Ureter (tissue), 1 donor: ENCODE measurements around the gene BTBD19. TPM values are rescaled to one million over a fixed set of nuclear protein-coding genes. Genes with fewer than 3 reads are reported as not detected.
A peak's percentile ranks its signal among the peaks of the same experiment; 100 is the strongest.
"Not testable (repeated sequence)": the region's sequence is repeated elsewhere in the genome, so short reads cannot be mapped to it uniquely, and the experiment has no call there.

Experiments
- DNase-seq: peaks from one replicate; pipeline ENCODE4 v3.0.0-alpha.2; 2020; ENCODE audit warnings: low spot score
- total RNA-seq: library from RNA; stranded (reverse); gene quantifications from one replicate; pipeline ENCODE4 v1.2.4, GENCODE V29; 2023
- donor health status: DM: yes; HTN: yes; CAD: no.

BTBD19 gene
- total RNA-seq, 1 donor from 2014 or later, result 8.7 TPM

- DNase-seq, result no peak
Observed at GRCh38 chr1:44828003-44828651, 19.8 kb downstream of the BTBD19 start.

DNA sequence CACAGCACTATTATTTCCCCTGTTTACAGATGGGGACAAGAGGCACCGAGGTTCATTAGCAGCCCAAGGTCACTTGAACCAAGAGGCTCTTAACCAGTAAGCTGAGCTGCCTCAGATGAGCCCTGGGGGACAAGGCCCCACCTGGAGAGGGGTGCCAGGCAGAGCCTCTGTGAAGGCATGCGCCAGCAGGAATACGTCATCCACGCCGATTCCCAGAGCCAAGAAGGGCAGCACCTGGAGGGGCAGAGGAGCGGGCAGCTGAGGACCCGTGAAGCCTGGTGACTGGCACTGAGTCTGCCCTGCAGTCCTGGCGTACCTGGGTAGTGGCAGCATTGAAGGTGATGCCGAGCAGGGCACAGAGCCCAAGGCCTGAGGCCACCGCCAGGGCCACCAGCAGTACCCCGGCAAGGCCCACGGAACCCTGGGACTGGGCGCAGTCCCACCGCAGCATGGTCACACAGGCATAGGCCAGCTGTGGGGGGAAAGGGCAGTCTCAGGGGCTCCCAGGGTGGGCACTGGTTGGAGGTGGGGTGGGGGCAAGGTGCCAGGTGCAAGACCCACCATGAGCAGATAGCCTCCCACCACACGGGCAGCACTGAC is 20.6 kb downstream of the BTBD19 start:
- no peak for DNase-seq

DNA sequence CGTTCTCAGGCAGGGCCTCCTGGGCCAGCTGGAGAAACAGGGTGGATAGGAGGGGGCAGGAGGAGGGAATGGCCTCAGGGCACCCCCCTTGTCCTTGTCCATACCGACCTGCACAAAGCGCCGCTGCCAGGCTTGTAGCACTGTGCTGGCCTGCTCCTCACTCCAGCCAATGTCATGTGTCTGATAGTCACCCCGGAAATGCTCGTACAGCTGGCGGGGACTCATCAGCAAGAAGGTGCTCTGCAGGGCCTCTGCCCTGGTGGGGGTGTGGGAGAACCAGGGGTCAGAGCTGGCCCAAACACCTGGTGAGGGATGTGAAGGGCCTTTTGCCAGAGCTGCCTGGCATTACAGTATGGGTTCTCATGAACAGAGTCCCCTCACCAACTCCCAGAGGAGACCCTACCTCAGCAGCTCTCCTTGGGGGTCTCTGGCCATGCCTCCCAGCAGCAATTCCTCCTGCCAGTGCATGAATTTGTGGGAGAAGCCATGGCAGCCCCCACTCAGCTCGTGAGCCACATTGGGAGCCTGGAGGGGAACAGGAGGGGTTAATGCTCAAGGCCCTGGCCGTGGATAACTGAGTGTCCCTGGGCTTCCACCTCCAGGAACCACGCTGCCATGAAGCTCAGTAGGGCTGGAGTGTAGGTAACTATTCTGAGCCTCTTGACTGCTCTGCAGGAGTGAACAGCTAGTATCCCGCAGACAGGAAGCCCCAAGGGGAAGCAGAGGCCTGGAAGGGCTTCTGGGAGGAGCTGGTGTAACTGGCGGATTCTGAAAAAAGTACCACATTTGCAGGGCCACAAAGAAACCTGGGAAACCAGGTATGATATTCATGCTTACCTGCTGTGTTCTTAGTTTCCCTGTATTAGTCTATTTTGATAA is 21.4 kb downstream of the BTBD19 start:
- no peak for DNase-seq

- DNase-seq, result no peak
Observed at GRCh38 chr1:44830900-44831304, 22.6 kb downstream of the BTBD19 start.

- no peak for DNase-seq
Observed at GRCh38 chr1:44831516-44831915, 23.2 kb downstream of the BTBD19 start.

- DNase-seq, result no peak
Observed at GRCh38 chr1:44832056-44832705, 23.9 kb downstream of the BTBD19 start.

- DNase-seq, result no peak
Observed at GRCh38 chr1:44834328-44834727, 26.0 kb downstream of the BTBD19 start.

DNA sequence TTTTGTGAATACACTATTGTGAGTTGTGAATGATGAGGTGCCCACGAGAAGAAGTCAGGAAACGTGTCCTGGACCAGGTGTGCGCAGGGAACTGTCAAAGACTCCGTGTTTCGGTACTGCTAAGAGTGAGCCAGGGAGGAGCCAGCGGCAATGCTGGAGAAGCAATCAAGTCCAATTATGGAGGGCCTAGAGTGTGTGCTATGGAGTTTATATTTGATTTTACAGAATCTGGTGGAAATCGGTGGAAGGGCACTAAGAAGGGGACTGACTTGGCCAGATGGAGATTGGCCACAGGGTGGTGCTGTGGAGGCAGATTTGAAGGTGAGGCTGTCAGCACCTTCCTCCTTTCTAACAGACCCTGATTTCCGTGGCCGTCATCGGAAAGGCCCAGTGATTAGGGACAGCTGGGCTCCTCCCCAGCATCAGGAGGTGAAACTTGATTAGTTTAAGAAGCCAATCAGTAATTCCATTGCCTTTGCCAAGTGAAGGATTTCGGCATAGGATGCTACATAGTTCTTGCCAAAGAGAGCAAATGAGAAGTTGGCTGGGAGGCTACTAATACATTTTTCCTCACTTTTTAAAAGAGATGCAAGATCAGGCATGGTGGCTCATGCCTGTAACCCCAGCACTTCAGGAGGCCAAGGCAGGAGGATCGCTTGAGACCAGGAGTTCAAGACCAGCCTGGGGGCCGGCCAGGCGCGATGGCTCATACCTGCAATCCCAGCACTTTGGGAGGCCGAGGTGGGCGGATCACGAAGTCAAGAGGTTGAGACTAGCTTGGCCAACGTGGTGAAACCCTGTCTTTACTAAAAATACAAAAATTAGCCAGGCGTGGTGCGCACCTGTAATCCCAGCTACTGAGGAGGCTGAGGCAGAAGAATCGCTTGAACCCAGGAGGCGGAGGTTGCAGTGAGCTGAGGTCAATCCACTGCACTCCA is 27.7 kb downstream of the BTBD19 start:
- DNase-seq, result peak; percentile 88

DNA sequence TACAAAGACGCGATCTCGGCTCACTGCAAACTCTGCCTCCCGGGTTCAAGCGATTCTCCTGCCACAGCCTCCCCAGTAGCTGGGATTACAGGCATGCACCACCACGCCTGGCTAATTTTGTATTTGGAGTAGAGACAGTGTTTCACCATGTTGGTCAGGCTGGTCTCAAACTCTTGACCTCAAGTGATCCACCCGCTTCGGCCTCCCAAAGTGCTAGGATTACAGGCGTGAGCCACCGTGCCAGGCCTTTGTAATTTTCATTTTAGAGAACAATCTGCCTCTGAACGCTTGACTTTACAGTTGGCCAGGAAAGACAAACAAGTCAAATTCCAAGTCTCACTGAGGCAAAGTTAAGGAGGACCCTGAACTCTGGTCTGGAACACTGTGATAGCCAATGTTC is 30.0 kb downstream of the BTBD19 start:
- DNase-seq, result not testable (repeated sequence)

GRCh38 chr1:44839576-44839975 is 31.3 kb downstream of the BTBD19 start:
- no peak for DNase-seq

DNA sequence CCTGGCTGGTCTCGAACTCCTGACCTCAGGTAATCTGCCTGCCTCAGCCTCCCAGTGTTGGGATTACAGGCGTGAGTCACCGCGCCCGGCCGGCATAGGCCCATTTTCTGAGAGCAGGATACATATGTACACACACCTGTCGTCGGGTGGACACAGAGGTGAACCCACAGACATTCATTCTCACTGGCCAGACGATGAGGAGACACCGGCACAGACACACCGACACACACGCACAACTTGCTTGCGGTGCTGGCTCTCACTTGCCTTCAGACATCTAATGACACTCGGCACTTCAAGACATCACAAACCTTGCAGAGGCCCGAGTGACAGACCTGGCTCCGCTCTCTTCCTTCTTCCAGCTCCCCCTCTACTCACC is 34.2 kb downstream of the BTBD19 start:
- no peak for DNase-seq

DNA sequence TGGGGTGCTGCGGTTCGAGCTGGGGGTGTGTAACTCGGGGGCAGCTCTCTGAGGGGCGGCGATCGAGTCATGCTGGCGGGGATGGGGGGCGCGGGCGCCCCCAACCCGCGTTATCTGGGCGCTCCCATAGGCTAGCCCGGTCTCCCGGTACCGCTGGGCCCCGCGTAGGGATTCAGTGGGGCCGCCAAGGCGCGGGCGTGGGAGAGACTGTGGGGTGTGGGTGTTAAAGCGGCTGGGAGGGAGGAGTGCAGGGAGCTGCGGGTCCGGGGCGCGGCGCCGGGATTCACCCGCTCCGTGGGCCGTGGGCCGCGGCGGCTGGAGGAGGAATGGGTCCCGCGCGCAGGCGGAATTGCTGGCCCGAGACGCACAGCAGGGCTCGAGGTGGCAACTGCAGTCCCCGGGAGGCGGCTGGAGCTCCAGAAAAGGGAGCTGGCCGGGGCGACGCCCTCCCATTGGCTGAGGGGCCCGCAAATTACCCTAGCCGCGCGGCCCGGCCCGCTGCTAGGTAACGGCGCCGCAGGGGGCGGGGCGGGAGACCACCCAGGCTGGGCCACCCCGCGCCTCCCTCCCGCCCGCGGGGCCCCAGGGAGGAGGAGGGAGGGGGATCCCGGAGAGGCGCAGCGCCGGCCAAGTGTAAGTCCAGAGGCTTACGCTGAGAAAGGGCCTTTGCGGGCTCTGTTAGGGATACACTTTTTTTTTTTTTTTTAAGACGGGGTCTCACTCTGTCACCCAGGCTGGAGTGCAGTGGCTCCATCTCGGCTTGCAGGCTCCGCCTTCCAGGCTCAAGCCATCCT is 34.7 kb downstream of the BTBD19 start, which contains the start of gene PTCH2:
Gene PTCH2, minus strand, starts transcription at position 392 of the 794 bp plus-strand sequence. Its CDS starts 321 bp downstream, at position 71.
- DNase-seq, result peak; percentile 70

GRCh38 chr1:44846985-44847384 is 38.7 kb downstream of the BTBD19 start:
- no peak for DNase-seq

- no peak for DNase-seq
Observed at GRCh38 chr1:44847845-44848244, 39.5 kb downstream of the BTBD19 start.

DNA sequence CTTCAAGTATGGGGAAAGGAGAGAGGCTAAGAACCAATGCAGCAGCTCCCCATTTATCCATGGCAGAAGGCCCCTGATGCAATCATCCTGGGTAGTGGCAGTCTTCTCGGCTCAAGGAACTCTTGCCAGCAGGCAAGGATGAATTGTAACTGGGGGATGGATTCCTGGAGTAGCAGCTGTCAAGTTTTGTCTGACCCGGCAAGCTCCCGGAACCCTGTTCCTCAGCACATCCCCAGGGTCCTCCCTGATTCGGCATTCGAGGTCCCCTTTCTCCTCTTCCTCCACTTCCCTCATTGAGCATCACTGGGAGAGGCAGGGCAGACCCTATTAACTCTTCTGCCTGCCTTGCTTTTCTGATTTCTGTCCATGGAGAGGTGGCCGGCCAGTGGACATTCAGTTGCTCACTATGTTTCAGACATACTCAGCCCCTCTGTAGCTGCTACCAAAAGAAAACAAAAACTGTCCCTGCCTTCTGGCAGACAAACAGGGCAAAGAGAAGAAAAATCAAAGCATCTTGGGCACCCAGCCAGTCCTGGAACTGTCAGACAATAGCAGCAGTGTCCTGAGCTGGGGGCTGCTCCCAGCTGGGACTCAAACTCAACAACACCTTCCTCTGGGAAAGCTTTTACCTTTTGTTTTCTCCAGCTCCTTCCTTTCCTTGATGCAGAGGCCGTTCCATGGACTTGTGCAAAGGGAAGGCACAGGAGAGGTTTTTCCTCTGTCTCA is 40.3 kb downstream of the BTBD19 start:
- DNase-seq, result no peak

- DNase-seq, result no peak
Observed at GRCh38 chr1:44849575-44850132, 41.3 kb downstream of the BTBD19 start.

DNA sequence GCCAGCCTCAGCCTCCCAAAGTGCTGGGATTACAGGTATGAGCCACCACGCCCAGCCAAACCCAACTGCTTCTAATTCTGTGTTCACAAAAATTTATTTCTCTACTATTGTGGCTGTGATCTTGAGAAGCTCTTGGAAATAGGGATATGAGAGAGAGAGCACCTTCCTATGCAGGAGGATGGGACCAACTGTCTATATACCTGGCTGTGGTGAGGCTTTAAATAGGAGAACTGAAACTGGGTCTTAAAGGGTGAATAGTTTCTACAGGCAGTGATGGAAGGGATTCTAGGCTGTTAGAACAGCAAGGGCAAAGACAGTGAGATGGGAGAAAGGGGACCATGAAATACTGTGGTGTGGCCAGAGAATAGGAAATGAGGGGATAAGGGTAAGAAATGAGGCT is 43.0 kb downstream of the BTBD19 start:
- no peak for DNase-seq

GRCh38 chr1:44853201-44853600 is 44.9 kb downstream of the BTBD19 start:
- no peak for DNase-seq

GRCh38 chr1:44854970-44855369 is 46.6 kb downstream of the BTBD19 start:
- DNase-seq, result no peak
